Measurements from ENCODE around the gene ANGPTL2.

ANGPTL2 gene

GRCh38 chr9:127116957-127117356 lies 5.5 kb downstream of the ANGPTL2 start:
- DNase-seq (ENCODE audit: low read depth): peak; percentile 21

GRCh38 chr9:127116088-127116726 lies 6.2 kb downstream of the ANGPTL2 start:
- DNase-seq (ENCODE audit: low read depth): no peak

- no peak for DNase-seq (ENCODE audit: low read depth)
Measured at GRCh38 chr9:127114606-127115005, 7.8 kb downstream of the ANGPTL2 start.

GRCh38 chr9:127113191-127113972 lies 9.1 kb downstream of the ANGPTL2 start:
- no peak for DNase-seq (ENCODE audit: low read depth)

- DNase-seq (ENCODE audit: low read depth): no peak
Measured at GRCh38 chr9:127112735-127113161, 9.7 kb downstream of the ANGPTL2 start.

- no peak for DNase-seq (ENCODE audit: low read depth)
Measured at GRCh38 chr9:127112056-127112455, 10.4 kb downstream of the ANGPTL2 start.

GRCh38 chr9:127109212-127109711 lies 13.2 kb downstream of the ANGPTL2 start:
- no peak for DNase-seq (ENCODE audit: low read depth)

- no peak for DNase-seq (ENCODE audit: low read depth)
Measured at GRCh38 chr9:127107929-127108876, 14.2 kb downstream of the ANGPTL2 start.

- DNase-seq (ENCODE audit: low read depth): no peak
Measured at GRCh38 chr9:127107171-127107928, 15.1 kb downstream of the ANGPTL2 start.

- no peak for DNase-seq (ENCODE audit: low read depth)
Measured at GRCh38 chr9:127106466-127106855, 16.0 kb downstream of the ANGPTL2 start.

GRCh38 chr9:127105805-127106465 lies 16.5 kb downstream of the ANGPTL2 start:
- DNase-seq (ENCODE audit: low read depth): peak; percentile 57

- DNase-seq (ENCODE audit: low read depth): peak; percentile 94
Measured at GRCh38 chr9:127104581-127105311, 17.7 kb downstream of the ANGPTL2 start.

- DNase-seq (ENCODE audit: low read depth): no peak
Measured at GRCh38 chr9:127102788-127103187, 19.6 kb downstream of the ANGPTL2 start.

- DNase-seq (ENCODE audit: low read depth): no peak
Measured at GRCh38 chr9:127102176-127102575, 20.3 kb downstream of the ANGPTL2 start.

- DNase-seq (ENCODE audit: low read depth): no peak
Measured at GRCh38 chr9:127099664-127100063, 22.8 kb downstream of the ANGPTL2 start.

GRCh38 chr9:127098916-127099553 lies 23.4 kb downstream of the ANGPTL2 start:
- no peak for DNase-seq (ENCODE audit: low read depth)

- no peak for DNase-seq (ENCODE audit: low read depth)
Measured at GRCh38 chr9:127097683-127098082, 24.8 kb downstream of the ANGPTL2 start.

- DNase-seq (ENCODE audit: low read depth): no peak
Measured at GRCh38 chr9:127096208-127096607, 26.2 kb downstream of the ANGPTL2 start.

- DNase-seq (ENCODE audit: low read depth): no peak
Measured at GRCh38 chr9:127095411-127095810, 27.0 kb downstream of the ANGPTL2 start.
